Liver (tissue), 9 donors: ENCODE data around the gene WFIKKN2. TPM values are rescaled to one million over a fixed set of nuclear protein-coding genes. Genes with fewer than 3 reads are reported as not detected.

Experiments used
- DNase-seq: peaks from one replicate; pipeline ENCODE4 v3.0.0-alpha.2; 2017; ENCODE audit warnings: low spot score
- H3K27ac ChIP-seq, 2 donors: one replicate each; pipeline ENCODE4 v1.7.0; 2013; ENCODE audit warnings: inconsistent platforms in 2 of 2, low read length in 2 of 2, control low read depth in 1 of 2, low read depth in 1 of 2, mild to moderate bottlenecking in 1 of 2
- H3K27me3 ChIP-seq, 4 donors: one replicate each; pipeline versions ENCODE4 v1.6.1 to v1.7.0; 2013; ENCODE audit warnings: low read length in 3 of 4, inconsistent platforms in 1 of 4, mild to moderate bottlenecking in 1 of 4, moderate library complexity in 1 of 4; ENCODE audit not compliant: control insufficient read depth in 4 of 4, insufficient read depth in 4 of 4
- H3K36me3 ChIP-seq, 4 donors: one replicate each; pipeline versions ENCODE4 v1.6.1 to v1.7.0; 2013; ENCODE audit warnings: low read length in 3 of 4, mild to moderate bottlenecking in 3 of 4, low read depth in 1 of 4, moderate library complexity in 1 of 4; ENCODE audit not compliant: control insufficient read depth in 4 of 4, insufficient read depth in 3 of 4
- H3K4me1 ChIP-seq, 4 donors: one replicate each; pipeline versions ENCODE4 v1.6.1 to v1.7.0; 2013; ENCODE audit warnings: low read length in 3 of 4, mild to moderate bottlenecking in 3 of 4, moderate library complexity in 1 of 4; ENCODE audit not compliant: control insufficient read depth in 4 of 4, insufficient read depth in 4 of 4
- H3K4me3 ChIP-seq, 3 donors: one replicate each; pipeline versions ENCODE4 v1.6.1 to v1.7.0; 2013; ENCODE audit warnings: low read length in 3 of 3, control low read depth in 1 of 3, low read depth in 1 of 3, mild to moderate bottlenecking in 1 of 3
- H3K9ac ChIP-seq, 2 donors: one replicate each; pipeline ENCODE4 v1.7.0; 2013; ENCODE audit warnings: low read length in 2 of 2, mild to moderate bottlenecking in 2 of 2, moderate library complexity in 2 of 2, control low read depth in 1 of 2, low read depth in 1 of 2
- H3K9me3 ChIP-seq, 4 donors: one replicate each; pipeline versions ENCODE4 v1.6.1 to v1.7.0; 2013; ENCODE audit warnings: low read length in 3 of 4; ENCODE audit not compliant: control insufficient read depth in 4 of 4
- EGR1 ChIP-seq, 2 donors: IDR thresholded peaks; 2 replicates each; pipeline ENCODE4 v1.6.1; 2016 to 2018; ENCODE audit warnings: antibody characterized with exemption in 2 of 2, low read depth in 2 of 2
- FOXA1 ChIP-seq: IDR thresholded peaks from 2 replicates; pipeline ENCODE4 v1.6.1; 2016; ENCODE audit warnings: antibody characterized with exemption
- FOXA2 ChIP-seq: IDR thresholded peaks from 2 replicates; pipeline ENCODE4 v1.6.1; 2016; ENCODE audit warnings: antibody characterized with exemption
- GABPA ChIP-seq, 2 donors: IDR thresholded peaks in 1 of 2; conservative IDR thresholded peaks in 1 of 2; 2 replicates each; pipeline ENCODE4 v1.6.1; 2016; ENCODE audit warnings: antibody characterized with exemption in 2 of 2, mild to moderate bottlenecking in 1 of 2, moderate library complexity in 1 of 2
- HNF4A ChIP-seq, 2 donors: conservative IDR thresholded peaks; 2 replicates each; pipeline ENCODE4 v1.6.1; 2016; ENCODE audit warnings: antibody characterized with exemption in 2 of 2, mild to moderate bottlenecking in 2 of 2
- HNF4G ChIP-seq: IDR thresholded peaks from 2 replicates; pipeline ENCODE4 v1.6.1; 2016; ENCODE audit warnings: antibody characterized with exemption
- JUND ChIP-seq, 2 donors: IDR thresholded peaks; 2 replicates each; pipeline ENCODE4 v1.6.1; 2016; ENCODE audit warnings: antibody characterized with exemption in 2 of 2
- NR2F2 ChIP-seq: IDR thresholded peaks from 2 replicates; pipeline ENCODE4 v1.6.1; 2016; ENCODE audit warnings: antibody characterized with exemption
- RAD21 ChIP-seq, 2 donors: IDR thresholded peaks; 2 replicates each; pipeline ENCODE4 v1.6.1; 2016; ENCODE audit warnings: antibody characterized with exemption in 2 of 2, mild to moderate bottlenecking in 2 of 2
- RXRA ChIP-seq, 2 donors: IDR thresholded peaks; 2 replicates each; pipeline ENCODE4 v1.6.1; 2017 to 2018; ENCODE audit warnings: antibody characterized with exemption in 2 of 2, mild to moderate bottlenecking in 1 of 2
- SP1 ChIP-seq: IDR thresholded peaks from 2 replicates; pipeline ENCODE4 v1.6.1; 2018; ENCODE audit warnings: antibody characterized with exemption, mild to moderate bottlenecking
- TAF1 ChIP-seq: conservative IDR thresholded peaks from 2 replicates; pipeline ENCODE4 v1.6.1; 2016; ENCODE audit warnings: antibody characterized with exemption, mild to moderate bottlenecking
- YY1 ChIP-seq: IDR thresholded peaks from 2 replicates; pipeline ENCODE4 v1.6.1; 2016; ENCODE audit warnings: antibody characterized with exemption, mild to moderate bottlenecking
- WGBS: extraction: QIAGEN DNeasy Blood & Tissue Kit; methylation state at CpG from one replicate; pipeline ENCODE4 v1.1.7; 2013; 5-methylcytosine and 5-hydroxymethylcytosine counted together
- polyA plus RNA-seq, 2 donors: library from polyadenylated mRNA; stranded (reverse) in 1 of 2; unstranded in 1 of 2; fragments of 200-250 nt in 1 of 2; fragments of >200 nt in 1 of 2; fragmentation: Nextera tagmentation in 1 of 2; extraction: Ambion mirVana in 1 of 2; gene quantifications; one replicate each; pipeline versions ENCODE4 v1.2.1 to v1.2.3, GENCODE V29; 2013 to 2015
- total RNA-seq, 2 donors: library from RNA; depleted of rRNA; stranded (reverse); fragments of >200 nt; gene quantifications; one replicate each; pipeline ENCODE4 v1.2.3, GENCODE V29; 2014
- TF ChIP-seq, protein P1 (sequence below): IDR thresholded peaks from 2 replicates; pipeline ENCODE4 v1.6.1; 2016; ENCODE audit warnings: antibody characterized with exemption
- TF ChIP-seq, protein P2 (sequence below): IDR thresholded peaks from 2 replicates; pipeline ENCODE4 v1.6.1; 2016; ENCODE audit warnings: antibody characterized with exemption
- TF ChIP-seq, protein P3 (sequence below): fragments of 150-350 bp; IDR thresholded peaks from 2 replicates; pipeline ENCODE4 v1.5.1; 2017; ENCODE audit warnings: improper control_type of control experiment, low read depth, low read length; ENCODE audit not compliant: missing input control
- TF ChIP-seq, protein P4 (sequence below): IDR thresholded peaks from 2 replicates; pipeline ENCODE4 v1.6.1; 2016; ENCODE audit warnings: antibody characterized with exemption
- TF ChIP-seq, protein P5 (sequence below): IDR thresholded peaks from 2 replicates; pipeline ENCODE4 v1.6.1; 2016; ENCODE audit warnings: antibody characterized with exemption, mild to moderate bottlenecking
- donor health status: healthy.
- donor health status: healthy.
- donor health status: healthy.
- donor health status: healthy.
- donor health status: healthy.

Gene WFIKKN2
- total and polyA plus RNA-seq, 4 donors: 0.02 to 0.19 (median 0.07) TPM; not detected in 1

DNA sequence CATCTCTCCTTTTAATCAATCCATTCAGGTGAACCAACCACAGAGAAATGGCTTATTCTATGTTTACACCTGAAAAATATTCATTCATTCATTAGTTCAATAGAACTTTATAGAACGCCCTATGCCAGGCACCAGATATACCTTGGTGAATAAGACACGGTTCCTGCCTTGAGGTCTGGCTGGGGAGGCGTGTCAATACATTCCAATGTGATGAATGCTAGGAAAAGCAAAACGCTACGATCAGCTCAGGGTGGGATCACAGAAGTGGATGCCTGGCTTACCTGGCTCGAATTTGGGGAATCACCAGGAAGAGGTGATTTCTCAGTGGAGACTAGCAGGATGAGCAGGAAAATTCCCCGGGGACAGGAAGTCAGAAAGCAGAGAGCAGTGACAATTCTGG, 17.5 kb upstream of the WFIKKN2 start:
- Histone ChIP-seq H3K4me1 (peaks cover 3 to 10% (median 6%) of the 10 kb centered on the region in 4 donors), H3K27me3 (no peaks in the 10 kb centered on the region), H3K36me3 (no peaks in the 10 kb centered on the region), H3K9ac (no peak overlapping the region), H3K27ac (no peak overlapping the region), H3K4me3 (no peak overlapping the region), H3K9me3 (no peaks in the 10 kb centered on the region)
- DNase-seq: no peak
- WGBS: 82% methylated on average over 7 of the region's 7 CpGs
- TF ChIP-seq, protein P1, sequence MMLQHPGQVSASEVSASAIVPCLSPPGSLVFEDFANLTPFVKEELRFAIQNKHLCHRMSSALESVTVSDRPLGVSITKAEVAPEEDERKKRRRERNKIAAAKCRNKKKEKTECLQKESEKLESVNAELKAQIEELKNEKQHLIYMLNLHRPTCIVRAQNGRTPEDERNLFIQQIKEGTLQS: no peak
- TF ChIP-seq SP1 (no peak), TAF1 (no peak), HNF4A (conservative IDR thresholded peaks at IDR 0.05) (no peak), EGR1 (IDR thresholded peaks at IDR 0.05; ENCODE audit: low read depth in 2 of 2) (no peak), HNF4G (no peak), RXRA (IDR thresholded peaks at IDR 0.05) (no peak), FOXA1 (no peak), FOXA2 (no peak), JUND (IDR thresholded peaks at IDR 0.05) (no peak), RAD21 (IDR thresholded peaks at IDR 0.05) (no peak), NR2F2 (no peak)
- TF ChIP-seq, protein P2, sequence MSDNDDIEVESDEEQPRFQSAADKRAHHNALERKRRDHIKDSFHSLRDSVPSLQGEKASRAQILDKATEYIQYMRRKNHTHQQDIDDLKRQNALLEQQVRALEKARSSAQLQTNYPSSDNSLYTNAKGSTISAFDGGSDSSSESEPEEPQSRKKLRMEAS: no peak
- TF ChIP-seq, protein P3, sequence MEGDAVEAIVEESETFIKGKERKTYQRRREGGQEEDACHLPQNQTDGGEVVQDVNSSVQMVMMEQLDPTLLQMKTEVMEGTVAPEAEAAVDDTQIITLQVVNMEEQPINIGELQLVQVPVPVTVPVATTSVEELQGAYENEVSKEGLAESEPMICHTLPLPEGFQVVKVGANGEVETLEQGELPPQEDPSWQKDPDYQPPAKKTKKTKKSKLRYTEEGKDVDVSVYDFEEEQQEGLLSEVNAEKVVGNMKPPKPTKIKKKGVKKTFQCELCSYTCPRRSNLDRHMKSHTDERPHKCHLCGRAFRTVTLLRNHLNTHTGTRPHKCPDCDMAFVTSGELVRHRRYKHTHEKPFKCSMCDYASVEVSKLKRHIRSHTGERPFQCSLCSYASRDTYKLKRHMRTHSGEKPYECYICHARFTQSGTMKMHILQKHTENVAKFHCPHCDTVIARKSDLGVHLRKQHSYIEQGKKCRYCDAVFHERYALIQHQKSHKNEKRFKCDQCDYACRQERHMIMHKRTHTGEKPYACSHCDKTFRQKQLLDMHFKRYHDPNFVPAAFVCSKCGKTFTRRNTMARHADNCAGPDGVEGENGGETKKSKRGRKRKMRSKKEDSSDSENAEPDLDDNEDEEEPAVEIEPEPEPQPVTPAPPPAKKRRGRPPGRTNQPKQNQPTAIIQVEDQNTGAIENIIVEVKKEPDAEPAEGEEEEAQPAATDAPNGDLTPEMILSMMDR: no peak
- TF ChIP-seq, protein P4, sequence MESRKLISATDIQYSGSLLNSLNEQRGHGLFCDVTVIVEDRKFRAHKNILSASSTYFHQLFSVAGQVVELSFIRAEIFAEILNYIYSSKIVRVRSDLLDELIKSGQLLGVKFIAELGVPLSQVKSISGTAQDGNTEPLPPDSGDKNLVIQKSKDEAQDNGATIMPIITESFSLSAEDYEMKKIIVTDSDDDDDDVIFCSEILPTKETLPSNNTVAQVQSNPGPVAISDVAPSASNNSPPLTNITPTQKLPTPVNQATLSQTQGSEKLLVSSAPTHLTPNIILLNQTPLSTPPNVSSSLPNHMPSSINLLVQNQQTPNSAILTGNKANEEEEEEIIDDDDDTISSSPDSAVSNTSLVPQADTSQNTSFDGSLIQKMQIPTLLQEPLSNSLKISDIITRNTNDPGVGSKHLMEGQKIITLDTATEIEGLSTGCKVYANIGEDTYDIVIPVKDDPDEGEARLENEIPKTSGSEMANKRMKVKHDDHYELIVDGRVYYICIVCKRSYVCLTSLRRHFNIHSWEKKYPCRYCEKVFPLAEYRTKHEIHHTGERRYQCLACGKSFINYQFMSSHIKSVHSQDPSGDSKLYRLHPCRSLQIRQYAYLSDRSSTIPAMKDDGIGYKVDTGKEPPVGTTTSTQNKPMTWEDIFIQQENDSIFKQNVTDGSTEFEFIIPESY: no peak
- TF ChIP-seq, protein P5, sequence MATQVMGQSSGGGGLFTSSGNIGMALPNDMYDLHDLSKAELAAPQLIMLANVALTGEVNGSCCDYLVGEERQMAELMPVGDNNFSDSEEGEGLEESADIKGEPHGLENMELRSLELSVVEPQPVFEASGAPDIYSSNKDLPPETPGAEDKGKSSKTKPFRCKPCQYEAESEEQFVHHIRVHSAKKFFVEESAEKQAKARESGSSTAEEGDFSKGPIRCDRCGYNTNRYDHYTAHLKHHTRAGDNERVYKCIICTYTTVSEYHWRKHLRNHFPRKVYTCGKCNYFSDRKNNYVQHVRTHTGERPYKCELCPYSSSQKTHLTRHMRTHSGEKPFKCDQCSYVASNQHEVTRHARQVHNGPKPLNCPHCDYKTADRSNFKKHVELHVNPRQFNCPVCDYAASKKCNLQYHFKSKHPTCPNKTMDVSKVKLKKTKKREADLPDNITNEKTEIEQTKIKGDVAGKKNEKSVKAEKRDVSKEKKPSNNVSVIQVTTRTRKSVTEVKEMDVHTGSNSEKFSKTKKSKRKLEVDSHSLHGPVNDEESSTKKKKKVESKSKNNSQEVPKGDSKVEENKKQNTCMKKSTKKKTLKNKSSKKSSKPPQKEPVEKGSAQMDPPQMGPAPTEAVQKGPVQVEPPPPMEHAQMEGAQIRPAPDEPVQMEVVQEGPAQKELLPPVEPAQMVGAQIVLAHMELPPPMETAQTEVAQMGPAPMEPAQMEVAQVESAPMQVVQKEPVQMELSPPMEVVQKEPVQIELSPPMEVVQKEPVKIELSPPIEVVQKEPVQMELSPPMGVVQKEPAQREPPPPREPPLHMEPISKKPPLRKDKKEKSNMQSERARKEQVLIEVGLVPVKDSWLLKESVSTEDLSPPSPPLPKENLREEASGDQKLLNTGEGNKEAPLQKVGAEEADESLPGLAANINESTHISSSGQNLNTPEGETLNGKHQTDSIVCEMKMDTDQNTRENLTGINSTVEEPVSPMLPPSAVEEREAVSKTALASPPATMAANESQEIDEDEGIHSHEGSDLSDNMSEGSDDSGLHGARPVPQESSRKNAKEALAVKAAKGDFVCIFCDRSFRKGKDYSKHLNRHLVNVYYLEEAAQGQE: no peak

DNA sequence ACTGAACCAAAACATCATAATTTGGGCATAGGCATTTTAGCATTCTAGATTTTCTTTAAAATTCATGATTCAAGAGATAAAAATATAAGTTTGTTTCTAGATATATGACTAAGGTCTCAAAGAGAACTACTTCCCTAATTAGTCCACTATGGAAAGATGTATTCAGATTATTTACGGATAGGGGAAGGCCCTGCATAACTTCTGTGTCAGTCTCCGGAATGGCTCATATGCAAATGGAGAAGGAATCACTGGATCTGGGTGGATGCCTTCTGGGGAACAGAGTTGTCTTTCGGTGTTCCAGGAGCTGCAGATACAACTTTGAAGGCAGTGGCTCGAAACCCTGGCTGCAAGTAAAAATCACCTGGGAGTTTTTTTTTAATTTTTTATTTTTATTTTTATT, 17.1 kb upstream of the WFIKKN2 start:
- Histone ChIP-seq H3K27me3 (no peaks in the 10 kb centered on the region), H3K9ac (no peak overlapping the region), H3K9me3 (no peaks in the 10 kb centered on the region), H3K4me3 (no peak overlapping the region), H3K4me1 (peaks cover 3 to 10% (median 6%) of the 10 kb centered on the region in 4 donors), H3K36me3 (no peaks in the 10 kb centered on the region), H3K27ac (no peak overlapping the region)
- WGBS: 90% methylated on average over 4 of the region's 4 CpGs
- no peak for DNase-seq
- TF ChIP-seq SP1: no peak
- TF ChIP-seq HNF4G: no peak
- TF ChIP-seq, protein P3: no peak
- no peak for TF ChIP-seq JUND (IDR thresholded peaks at IDR 0.05)
- TF ChIP-seq, protein P2: no peak
- no peak for TF ChIP-seq GABPA (IDR thresholded peaks at IDR 0.05 in 1 of 2, conservative IDR thresholded peaks at IDR 0.05 in 1 of 2)
- TF ChIP-seq HNF4A (conservative IDR thresholded peaks at IDR 0.05): no peak
- TF ChIP-seq, protein P4: no peak
- no peak for TF ChIP-seq TAF1
- no peak for TF ChIP-seq YY1
- TF ChIP-seq EGR1 (IDR thresholded peaks at IDR 0.05; ENCODE audit: low read depth in 2 of 2): no peak
- TF ChIP-seq RXRA (IDR thresholded peaks at IDR 0.05): no peak
- TF ChIP-seq, protein P1: no peak
- no peak for TF ChIP-seq FOXA2
- no peak for TF ChIP-seq NR2F2
